Measurements from ENCODE around the gene ELL.

The ELL gene

DNA sequence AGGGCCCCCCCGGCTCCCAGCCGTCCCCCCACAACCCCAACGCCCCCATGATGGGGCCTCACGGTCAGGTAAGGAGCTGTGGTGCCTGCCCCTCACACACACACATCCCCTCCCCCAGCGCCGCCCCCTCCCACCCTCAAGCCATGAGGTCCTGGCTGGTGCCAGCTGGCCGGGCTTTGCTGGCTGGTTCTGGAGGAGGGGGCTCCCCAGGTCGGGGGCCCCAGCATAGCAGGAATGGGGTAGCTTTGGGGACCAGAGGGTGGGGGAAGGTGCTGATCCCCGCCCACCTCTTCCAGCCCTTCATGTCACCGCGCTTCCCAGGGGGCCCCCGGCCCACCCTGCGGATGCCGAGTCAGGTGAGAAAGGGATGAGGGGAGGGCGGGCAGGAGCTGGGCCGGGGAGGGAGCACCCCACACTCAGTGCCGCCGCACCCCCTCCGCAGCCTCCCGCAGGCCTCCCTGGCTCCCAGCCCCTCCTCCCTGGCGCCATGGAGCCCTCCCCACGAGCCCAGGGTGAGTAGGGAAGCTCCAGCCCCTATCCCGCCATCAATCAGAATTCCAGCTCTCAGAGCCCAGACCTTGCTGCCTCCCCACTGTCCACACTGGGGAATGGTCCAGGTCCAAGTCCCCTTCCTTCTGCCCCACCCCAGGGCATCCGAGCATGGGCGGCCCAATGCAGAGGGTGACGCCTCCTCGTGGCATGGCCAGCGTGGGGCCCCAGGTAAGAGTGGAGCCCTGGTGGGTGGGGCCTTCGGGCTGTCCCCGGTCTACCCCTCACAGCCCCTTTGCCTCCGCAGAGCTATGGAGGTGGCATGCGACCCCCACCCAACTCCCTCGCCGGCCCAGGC lies 90.3 kb downstream of the ELL start:
- TF ChIP-seq GATA2 (IDR thresholded peaks at IDR 0.05; ENCODE audit: low read depth, low read length) (no peak), GATA3 (IDR thresholded peaks at IDR 0.05; ENCODE audit: low read depth, low read length) (no peak)

DNA sequence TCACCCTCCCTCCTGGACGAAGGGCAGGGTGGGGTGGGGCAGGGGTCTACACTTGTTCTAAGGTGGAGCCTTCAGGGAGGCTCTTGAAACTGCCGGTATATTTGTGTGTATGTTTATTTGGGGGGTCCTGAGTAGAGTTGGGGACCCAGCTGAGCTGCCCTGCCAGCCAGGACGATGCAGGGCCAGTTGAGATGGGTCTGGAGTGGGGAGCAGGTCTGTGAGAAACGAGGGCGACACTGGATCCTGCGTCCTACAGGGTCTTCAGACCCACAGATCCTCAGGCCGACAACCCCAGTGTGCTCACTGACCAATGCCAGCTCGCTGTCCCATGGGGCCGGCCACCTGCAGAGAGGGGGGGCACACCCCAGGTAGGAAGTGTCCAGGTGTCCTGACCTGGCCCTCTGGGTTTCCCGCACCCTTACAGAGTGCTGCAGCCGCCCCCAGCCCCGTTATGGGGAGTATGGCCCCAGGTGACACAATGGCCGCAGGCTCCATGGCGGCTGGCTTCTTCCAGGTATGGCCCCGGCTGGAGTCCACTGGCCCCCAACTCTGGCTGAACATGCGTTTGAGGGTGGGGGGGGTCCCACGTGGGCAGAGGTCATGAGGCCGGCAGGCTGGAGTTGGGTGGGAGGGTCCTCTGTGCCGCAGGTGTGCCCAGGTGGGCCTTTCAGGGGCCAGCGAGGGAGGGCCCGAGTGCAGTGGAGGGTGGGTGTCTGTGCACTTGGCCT lies 91.3 kb downstream of the ELL start:
- TF ChIP-seq GATA3 (IDR thresholded peaks at IDR 0.05; ENCODE audit: low read depth, low read length): no peak
- TF ChIP-seq GATA2 (IDR thresholded peaks at IDR 0.05; ENCODE audit: low read depth, low read length): no peak

DNA sequence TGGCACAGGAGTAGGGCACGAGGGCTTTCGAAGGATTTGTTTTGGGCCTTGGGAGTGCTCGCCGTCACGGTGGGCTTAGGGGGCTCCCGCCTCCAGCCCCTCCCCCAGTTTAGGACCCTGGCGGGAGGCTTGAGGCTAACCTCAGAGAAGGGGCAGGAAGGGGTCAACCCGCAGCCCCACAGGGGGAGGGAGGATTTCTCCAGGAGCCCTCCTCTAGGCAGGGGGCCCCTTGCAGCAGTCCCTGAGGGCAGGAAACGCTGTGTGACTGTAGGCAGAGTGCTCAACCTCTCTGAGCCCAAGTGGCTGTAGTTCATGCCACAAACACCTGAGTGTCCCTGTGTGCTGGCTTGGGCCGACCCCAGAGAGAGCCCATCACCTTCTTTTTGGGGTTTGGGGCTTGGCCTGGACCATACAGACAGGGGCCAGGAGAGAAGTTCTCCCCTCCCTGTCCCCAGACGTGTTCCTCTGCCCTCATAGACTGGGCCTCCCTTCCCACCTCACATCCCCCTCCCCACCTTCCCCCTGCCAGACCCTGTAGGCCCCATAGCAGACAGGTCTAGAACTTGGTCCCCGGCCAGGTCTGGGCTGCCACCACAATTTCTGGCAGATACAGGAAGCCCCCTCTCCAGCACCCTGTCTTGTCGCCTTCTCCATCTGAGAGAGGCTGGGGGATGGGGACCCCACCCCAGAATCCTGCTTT lies 92.0 kb downstream of the ELL start:
- TF ChIP-seq GATA2 (IDR thresholded peaks at IDR 0.05; ENCODE audit: low read depth, low read length) (no peak), GATA3 (IDR thresholded peaks at IDR 0.05; ENCODE audit: low read depth, low read length) (no peak)

DNA sequence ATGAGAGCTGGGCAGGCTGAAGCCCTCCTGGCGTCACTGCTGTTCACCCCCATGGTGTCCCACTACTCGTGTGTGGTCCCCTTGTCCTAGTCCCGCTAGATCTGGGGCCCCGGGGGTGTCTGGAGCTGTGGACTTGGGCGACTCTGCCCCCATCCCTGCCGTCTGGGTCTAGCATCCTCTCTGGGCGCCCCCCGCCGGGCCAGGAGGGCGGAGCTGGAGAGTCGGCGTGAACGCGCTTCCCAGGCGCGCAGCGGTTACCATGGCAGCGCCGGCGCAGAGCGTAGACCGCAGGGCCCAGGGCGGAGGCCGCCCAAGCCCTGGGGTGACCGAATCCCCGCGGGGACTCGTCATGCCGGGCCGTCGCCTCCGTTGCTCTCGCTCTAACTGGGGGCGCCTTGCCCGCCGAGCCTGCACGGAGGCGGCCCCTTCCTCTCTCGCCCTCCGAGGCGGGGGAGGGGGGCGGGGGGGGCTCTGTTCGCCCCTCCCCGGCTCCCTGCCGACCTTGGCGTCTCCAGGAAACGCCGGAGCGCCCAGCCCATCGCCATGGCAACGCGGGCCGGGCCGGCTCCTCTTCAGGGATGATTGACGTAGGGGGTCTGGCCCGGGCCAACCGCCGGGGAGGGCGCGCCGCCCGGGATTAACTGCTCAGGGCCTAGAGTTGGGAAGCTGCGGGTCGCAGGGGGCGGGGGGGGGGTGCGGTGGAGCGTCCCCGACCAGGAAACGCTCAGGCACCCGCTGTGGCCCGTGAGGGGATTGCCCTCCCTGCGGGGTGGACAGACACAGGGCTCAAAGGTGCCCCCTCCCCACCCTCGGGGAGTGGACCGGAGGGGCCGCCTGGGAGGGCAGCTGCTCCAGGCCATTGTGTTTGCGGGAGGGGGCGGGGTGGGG lies 92.8 kb downstream of the ELL start:
- no peak for TF ChIP-seq GATA2 (IDR thresholded peaks at IDR 0.05; ENCODE audit: low read depth, low read length)
- TF ChIP-seq GATA3 (IDR thresholded peaks at IDR 0.05; ENCODE audit: low read depth, low read length): no peak

DNA sequence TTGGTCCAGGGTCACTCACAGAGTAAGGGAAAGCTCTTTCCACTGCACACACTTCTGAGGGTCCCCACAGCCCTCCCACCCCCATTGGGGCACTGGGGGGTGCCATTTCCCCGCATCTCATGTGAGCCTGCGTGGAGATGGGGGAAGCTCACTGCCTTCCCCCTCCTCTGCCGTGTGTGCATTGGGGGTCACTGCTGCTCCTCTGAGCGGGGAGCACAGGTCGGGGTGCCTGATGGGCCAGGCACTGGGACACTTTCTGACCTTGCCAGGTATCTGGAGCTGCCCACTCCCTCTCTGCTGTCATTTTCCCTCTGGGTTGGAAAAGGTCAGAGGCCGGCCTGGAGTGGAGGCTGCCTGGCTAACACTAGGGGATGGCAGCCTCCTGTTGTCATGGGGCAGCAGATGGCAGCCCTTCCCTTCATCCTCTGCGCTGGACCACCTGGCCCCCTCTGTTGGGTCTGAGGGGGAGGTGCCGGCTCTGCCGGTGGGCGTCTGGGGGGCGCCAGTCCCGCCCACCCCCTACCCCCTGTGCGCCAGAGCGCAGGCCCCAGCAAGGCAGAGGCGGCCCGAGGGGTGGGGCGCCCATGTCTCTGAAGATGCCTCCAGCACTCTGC lies 93.6 kb downstream of the ELL start:
- no peak for TF ChIP-seq GATA3 (IDR thresholded peaks at IDR 0.05; ENCODE audit: low read depth, low read length)
- TF ChIP-seq GATA2 (IDR thresholded peaks at IDR 0.05; ENCODE audit: low read depth, low read length): no peak

DNA sequence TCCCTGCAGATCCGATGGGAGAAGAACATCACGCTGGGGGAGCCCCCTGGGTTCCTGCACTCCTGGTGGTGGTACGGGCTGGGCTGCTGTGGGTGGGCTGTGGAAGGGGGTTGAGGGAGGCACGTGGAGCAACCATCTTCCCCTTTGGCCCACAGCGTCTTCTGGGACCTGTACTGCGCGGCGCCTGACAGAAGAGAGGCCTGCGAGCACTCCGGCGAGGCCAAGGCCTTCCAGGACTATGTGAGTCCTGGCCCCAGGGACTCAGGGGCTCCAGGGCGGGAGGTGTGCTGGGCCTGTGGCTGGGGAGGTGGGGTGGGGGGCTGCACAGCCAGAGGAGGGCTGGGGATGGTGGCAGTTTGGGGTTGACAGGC lies 94.1 kb downstream of the ELL start:
- TF ChIP-seq GATA3 (IDR thresholded peaks at IDR 0.05; ENCODE audit: low read depth, low read length): no peak
- TF ChIP-seq GATA2 (IDR thresholded peaks at IDR 0.05; ENCODE audit: low read depth, low read length): no peak

DNA sequence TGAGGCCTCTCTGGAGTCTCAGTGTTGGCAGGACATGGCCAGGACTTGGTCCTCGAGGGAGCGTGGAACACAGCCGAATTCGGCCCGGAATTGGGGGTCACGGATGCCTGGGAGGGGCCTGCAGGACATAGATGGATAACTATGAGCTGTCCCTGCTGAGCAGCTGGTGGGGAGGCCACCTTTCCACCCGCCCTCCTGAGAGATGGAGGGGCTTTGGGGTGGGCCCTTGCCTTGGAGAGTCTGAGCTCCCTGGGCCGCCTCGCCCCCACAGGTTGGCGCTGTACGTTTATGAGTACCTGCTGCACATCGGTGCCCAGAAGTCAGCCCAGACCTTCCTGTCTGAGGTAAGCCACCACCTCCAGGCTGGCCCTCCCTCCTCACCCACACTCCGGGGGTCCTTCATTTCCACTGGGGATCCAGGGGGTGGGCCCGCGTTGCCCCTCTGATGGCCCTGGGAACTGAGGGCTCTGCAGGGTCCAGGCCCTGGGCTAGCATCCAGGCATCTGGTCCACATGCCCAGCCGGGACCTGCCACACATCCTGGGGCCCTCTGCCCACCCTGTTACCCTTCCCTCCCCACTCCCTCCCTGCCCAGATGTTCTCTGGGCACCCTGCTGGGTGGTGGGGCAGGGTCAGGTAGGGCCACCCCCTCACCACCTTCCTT lies 94.7 kb downstream of the ELL start:
- no peak for TF ChIP-seq GATA2 (IDR thresholded peaks at IDR 0.05; ENCODE audit: low read depth, low read length)
- TF ChIP-seq GATA3 (IDR thresholded peaks at IDR 0.05; ENCODE audit: low read depth, low read length): no peak

DNA sequence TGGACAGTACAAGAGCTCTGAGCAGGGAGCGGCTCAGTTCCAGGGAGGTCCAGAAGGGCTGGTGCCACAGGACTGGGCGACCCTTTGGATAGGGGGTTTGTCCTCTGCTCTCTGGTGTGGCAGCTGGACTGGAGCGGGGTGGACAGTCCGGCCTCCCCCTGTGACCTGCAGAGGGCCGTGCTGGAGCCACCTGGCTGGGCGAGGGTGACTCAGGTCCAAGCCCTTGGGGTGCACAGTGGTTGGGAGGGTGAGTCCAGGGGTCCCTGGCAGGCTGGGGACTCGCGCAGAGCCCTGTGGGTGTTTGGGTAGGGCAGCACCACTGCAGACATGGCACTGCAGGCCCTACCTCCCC lies 95.5 kb downstream of the ELL start:
- no peak for TF ChIP-seq GATA2 (IDR thresholded peaks at IDR 0.05; ENCODE audit: low read depth, low read length)
- TF ChIP-seq GATA3 (IDR thresholded peaks at IDR 0.05; ENCODE audit: low read depth, low read length): no peak

DNA sequence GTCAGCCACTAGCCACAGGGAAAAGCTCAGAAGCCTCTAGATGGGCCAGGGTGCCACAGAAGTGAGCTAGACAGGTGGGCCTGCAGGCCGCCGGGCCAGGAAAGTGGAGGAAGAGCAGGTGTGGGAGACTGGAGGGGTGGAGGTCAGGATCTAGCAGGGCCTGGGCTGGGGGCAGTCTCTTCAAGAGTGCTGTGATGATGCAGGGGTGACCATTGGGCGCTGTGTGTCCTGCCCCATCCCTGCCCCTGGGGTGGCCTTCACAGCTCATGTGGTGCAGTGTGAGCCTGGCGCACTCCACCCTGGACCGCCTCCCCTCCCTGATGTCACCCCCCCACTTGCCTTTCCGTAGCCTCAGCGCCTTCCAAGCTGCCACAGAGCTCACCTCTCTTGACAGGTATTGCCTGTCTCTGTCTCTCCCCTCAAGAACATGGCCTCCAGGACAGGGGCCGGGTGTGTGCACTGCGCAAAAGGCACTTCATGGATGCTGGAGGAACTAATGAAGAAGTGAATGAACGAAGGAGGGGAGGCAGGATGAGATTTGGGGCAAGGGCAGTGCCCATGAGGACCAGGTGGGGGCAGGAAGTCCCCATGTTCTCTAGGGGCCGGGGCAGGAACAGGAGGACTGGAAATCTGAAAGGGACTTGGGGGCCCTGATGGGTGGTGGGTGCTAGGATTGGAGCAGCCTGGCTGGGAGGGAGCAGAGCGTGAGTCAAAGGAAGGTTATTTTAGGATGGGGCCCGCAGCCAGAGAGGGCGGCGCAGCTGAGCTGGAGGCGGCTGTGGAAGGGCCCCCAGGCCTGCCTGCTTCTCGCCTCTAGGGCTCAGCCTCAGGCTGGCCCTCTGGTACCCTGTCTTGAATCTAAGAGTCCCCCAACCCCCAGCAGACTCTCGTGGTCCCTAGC lies 96.1 kb downstream of the ELL start:
- TF ChIP-seq GATA2 (IDR thresholded peaks at IDR 0.05; ENCODE audit: low read depth, low read length) (no peak), GATA3 (IDR thresholded peaks at IDR 0.05; ENCODE audit: low read depth, low read length) (no peak)

DNA sequence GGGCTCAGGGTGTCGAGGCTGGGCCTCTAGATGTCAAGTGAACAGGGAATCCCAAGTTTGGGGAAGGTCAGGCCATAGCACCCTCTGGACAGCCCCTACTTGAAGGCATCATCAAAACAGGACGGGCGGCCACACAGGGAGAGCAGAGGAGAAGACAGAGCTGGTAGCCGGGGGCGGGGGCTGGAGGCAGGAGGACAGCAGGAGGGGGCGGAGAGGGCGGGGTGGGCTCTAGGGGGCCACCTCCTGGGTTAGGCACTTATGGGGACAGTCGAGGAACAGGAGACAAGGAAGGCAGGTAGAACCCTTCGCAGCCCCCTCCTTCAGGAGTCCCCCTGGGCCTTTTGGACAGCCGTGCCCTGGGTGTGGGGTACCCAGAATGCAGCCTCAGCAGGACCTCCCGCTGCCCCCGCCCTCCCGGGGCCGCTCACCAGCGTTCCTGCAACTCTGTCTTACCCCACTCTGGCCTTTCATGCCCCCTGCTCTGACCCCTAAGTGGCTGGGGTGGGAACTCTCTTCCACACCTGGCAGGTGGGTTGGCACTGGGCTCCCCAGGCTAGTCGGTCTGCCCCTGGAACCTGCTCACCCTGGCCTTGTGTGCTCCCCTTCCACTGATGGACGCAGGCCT lies 96.9 kb downstream of the ELL start:
- TF ChIP-seq GATA2 (IDR thresholded peaks at IDR 0.05; ENCODE audit: low read depth, low read length) (no peak), GATA3 (IDR thresholded peaks at IDR 0.05; ENCODE audit: low read depth, low read length) (no peak)

DNA sequence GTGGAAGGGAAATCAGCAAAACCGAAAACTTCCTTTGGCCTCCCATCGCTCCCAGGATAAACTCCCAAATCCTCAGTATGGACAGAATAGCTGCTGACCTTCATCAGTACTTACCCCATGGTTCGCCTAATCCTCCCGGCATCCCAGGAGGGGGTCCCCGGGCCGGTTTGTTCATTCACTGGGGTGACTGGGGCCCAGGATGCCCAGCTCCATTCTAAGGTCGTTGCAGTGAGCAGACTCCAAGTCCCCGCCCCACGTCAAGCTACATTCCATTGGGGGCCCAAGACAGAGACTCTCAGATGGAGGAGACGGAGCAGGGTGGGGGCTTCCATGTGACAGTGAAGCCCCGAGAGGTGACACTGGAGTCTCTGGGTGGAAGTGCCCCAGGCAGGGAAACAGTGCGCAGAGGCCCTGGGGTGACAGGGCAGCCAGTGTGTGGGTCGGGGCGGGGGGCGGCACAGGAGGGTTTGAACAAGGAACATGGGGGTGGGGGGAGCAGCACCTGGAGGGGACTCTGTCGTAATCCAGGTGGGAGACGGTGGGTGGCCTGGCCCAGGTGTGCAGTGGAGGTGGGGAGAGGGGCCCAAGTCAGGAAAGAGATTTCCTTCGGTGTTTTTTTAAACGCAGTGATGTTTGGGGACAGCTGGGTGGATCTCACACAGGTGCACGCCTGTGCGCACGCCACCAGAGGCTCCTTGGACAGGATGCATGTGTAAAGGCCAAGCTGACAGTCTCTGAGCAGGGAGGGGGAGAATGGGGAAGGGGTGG lies 97.6 kb downstream of the ELL start:
- TF ChIP-seq GATA3 (IDR thresholded peaks at IDR 0.05; ENCODE audit: low read depth, low read length) (no peak), GATA2 (IDR thresholded peaks at IDR 0.05; ENCODE audit: low read depth, low read length) (no peak)

Data from SH-SY5Y (cell line).